Activated CD4-positive, CD25-positive, alpha-beta regulatory T cell treated with anti-CD3 and anti-CD28 coated beads, Interleukin-2, amount 50 U/mL, for 16 hours (primary cell): ENCODE measurements around the gene SUPV3L1.

Experiments
- DNase-seq: peaks from one replicate; pipeline ENCODE4 v3.0.0-alpha.2; 2020; ENCODE audit warnings: low read depth, low spot score

SUPV3L1 gene

GRCh38 chr10:69202332-69202731 is 22.3 kb downstream of the SUPV3L1 start:
- DNase-seq: no peak

- no peak for DNase-seq
Observed at GRCh38 chr10:69208761-69209160, 28.7 kb downstream of the SUPV3L1 start.

- DNase-seq: no peak
Observed at GRCh38 chr10:69209787-69210484, 29.9 kb downstream of the SUPV3L1 start.

- no peak for DNase-seq
Observed at GRCh38 chr10:69211104-69211503, 31.1 kb downstream of the SUPV3L1 start.

- DNase-seq: no peak
Observed at GRCh38 chr10:69211524-69211923, 31.5 kb downstream of the SUPV3L1 start.

- no peak for DNase-seq
Observed at GRCh38 chr10:69213591-69214311, 33.7 kb downstream of the SUPV3L1 start.

GRCh38 chr10:69214666-69215131 is 34.7 kb downstream of the SUPV3L1 start:
- DNase-seq: no peak

- no peak for DNase-seq
Observed at GRCh38 chr10:69215405-69216171, 35.6 kb downstream of the SUPV3L1 start.

GRCh38 chr10:69216577-69217118 is 36.6 kb downstream of the SUPV3L1 start:
- no peak for DNase-seq

GRCh38 chr10:69217119-69217754 is 37.2 kb downstream of the SUPV3L1 start:
- no peak for DNase-seq

- no peak for DNase-seq
Observed at GRCh38 chr10:69218831-69219230, 38.8 kb downstream of the SUPV3L1 start.

- DNase-seq: no peak
Observed at GRCh38 chr10:69220041-69220451, 40.0 kb downstream of the SUPV3L1 start, which contains the start of gene HKDC1. Gene HKDC1, plus strand, starts transcription at chr10:69220332. Its CDS starts 104 bp downstream, at chr10:69220436.

- DNase-seq: no peak
Observed at GRCh38 chr10:69220507-69220906, 40.5 kb downstream of the SUPV3L1 start.

- DNase-seq: peak; percentile 38
Observed at GRCh38 chr10:69222157-69223027, 42.4 kb downstream of the SUPV3L1 start.

GRCh38 chr10:69223028-69223342 is 43.0 kb downstream of the SUPV3L1 start:
- DNase-seq: no peak

- no peak for DNase-seq
Observed at GRCh38 chr10:69224862-69225657, 45.0 kb downstream of the SUPV3L1 start.

GRCh38 chr10:69225681-69226080 is 45.6 kb downstream of the SUPV3L1 start:
- no peak for DNase-seq

- no peak for DNase-seq
Observed at GRCh38 chr10:69226919-69227450, 47.0 kb downstream of the SUPV3L1 start.

GRCh38 chr10:69228151-69228550 is 48.1 kb downstream of the SUPV3L1 start:
- DNase-seq: no peak

GRCh38 chr10:69229616-69229916 is 49.5 kb downstream of the SUPV3L1 start:
- no peak for DNase-seq
